Glomerular endothelial cell (primary cell): ENCODE measurements around the gene ACTR5. TPM values are rescaled to one million over a fixed set of nuclear protein-coding genes. Genes with fewer than 3 reads are reported as not detected.
A peak's percentile ranks its signal among the peaks of the same experiment; 100 is the strongest.
"Not testable (repeated sequence)": the region's sequence is repeated elsewhere in the genome, so short reads cannot be mapped to it uniquely, and the experiment has no call there.

Experiments used
- DNase-seq: peaks from one replicate; pipeline ENCODE4 v3.0.0-alpha.2; 2011; ENCODE audit warnings: low read depth, low spot score; ENCODE audit errors: extremely low read depth
- total RNA-seq: library from RNA; depleted of rRNA; stranded (reverse); fragments of >200 nt; gene quantifications from 2 replicates; pipeline ENCODE4 v1.2.3, GENCODE V29; 2015

ACTR5 gene
- total RNA-seq, 1 donor from 2014 or later = 11.0 TPM

- no peak for DNase-seq
Observed at GRCh38 chr20:38764567-38765318, 16.5 kb downstream of the ACTR5 start.

- no peak for DNase-seq
Observed at GRCh38 chr20:38766071-38766470, 17.8 kb downstream of the ACTR5 start.

DNA sequence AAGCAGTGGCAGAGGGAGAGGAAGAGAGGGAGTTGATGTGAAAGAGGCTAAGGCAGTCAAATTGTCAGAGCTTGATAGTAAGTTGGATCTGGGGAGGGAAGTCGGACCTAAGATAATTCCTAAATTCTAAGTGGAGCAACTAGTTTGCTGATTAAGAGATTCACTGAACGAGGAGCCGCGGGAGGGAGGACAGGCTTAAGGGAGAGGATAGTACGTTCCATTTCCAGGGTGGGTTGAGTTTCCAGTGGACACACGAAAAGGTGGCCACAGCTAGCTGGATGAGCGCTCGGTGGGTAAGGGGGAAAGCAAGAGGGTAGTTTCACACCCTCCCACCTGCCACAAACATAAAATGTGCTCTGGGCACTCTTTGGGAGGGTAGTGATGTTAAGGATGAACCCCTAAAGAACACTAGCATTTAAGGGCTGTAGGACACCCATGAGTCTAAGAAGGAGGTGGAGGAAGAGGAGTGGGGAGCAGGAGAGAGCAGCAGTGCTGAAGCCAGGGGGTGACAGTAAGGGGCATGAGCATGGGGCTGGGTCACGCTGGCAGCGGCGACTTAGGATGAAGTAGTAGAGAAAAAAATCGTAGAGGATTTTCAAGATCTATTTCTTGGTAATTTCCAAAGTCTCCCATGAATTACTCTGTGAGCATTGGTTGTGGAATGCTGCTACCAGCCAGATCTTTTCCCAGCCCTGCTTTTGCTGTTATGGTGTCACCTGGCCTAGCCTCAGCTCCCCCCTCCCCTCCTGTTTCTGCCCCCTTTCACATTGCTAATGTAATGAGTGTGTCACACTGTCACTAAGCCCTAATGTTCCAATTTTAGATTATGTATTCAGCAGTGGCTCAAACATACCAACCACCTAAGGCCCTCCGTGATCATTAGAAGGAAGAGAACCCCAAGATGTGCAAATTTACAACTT, 21.4 kb downstream of the ACTR5 start:
- DNase-seq = no peak

DNA sequence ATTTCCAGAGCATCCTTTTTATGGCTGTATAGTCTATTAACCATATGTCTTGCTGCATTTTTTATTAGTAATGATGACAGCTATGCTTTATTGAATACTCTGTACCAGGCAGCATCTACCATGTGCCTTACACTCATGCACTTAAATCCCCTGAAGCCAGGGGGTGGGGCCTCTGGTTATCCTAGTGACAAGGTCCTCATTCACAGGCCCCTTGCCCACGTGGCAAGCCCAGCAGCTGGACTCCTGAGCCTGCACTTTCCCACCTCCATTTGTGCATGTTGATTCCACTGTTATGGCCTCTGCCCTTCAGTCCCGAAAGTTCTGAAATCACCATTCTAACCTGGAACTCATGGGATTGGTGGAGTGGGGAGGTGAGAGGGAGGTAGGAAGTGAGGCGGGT, 22.3 kb downstream of the ACTR5 start:
- DNase-seq = no peak

DNA sequence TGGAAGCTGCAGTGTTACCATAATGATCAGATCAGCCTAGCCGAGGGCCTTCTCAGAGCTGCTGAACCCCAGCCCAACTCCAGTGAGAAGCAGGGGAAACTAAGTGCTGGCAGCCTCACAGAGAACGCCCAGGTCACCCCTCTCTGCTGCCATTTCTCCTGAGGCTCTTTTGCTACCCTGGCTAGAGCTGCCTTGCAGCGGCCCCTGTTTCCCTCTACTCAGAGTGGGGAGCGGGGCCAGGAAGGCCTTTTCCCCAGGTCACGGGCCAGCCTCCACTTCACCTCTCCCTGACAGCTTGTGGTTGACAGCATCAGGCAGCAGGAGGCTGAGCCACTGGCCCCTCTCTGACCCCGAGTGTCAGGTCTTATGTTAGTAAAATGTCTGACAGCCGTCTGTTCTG, 22.7 kb downstream of the ACTR5 start:
- no peak for DNase-seq

DNA sequence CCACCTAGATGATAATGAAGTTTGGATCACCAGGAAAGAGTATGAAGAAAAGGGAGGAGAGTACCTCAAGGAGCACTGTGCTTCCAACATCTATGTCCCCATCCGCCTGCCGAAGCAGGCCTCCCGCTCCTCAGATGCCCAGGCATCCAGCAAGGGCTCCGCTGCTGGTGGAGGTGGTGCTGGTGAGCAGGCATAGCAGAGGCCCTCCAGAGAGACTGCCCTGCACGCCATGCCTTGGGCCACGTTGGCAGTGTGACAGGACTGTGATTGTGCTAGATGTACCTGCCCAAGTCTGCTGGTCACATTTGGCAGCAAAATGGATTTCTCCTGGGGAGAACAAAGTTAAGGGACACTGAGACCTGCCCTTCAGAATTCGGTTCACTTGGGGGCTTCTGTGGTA, 23.4 kb downstream of the ACTR5 start:
- DNase-seq = no peak

- no peak for DNase-seq
Observed at GRCh38 chr20:38774167-38774566, 25.9 kb downstream of the ACTR5 start.

DNA sequence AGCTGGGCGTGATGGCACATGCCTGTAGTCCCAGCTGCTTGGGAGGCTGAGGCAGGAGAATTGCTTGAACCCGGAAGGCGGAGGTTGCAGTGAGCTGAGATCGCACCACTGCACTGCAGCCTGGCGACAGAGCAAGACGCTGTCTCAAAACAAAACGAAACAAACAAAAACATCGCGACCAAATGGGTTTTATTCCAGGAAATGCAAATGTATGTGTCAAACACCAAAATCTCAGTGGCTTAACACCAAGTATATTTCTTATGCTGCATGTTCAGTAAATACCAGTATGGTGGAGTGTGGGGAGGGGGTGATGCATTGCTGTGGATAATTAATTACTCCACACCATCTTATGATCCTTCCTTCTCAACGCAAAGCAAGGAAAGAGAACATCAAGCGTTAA, 28.1 kb downstream of the ACTR5 start:
- DNase-seq = no peak

GRCh38 chr20:38779247-38780097, 31.2 kb downstream of the ACTR5 start:
- no peak for DNase-seq

- no peak for DNase-seq
Observed at GRCh38 chr20:38782275-38782674, 34.0 kb downstream of the ACTR5 start.

GRCh38 chr20:38787870-38788269, 39.6 kb downstream of the ACTR5 start:
- no peak for DNase-seq

DNA sequence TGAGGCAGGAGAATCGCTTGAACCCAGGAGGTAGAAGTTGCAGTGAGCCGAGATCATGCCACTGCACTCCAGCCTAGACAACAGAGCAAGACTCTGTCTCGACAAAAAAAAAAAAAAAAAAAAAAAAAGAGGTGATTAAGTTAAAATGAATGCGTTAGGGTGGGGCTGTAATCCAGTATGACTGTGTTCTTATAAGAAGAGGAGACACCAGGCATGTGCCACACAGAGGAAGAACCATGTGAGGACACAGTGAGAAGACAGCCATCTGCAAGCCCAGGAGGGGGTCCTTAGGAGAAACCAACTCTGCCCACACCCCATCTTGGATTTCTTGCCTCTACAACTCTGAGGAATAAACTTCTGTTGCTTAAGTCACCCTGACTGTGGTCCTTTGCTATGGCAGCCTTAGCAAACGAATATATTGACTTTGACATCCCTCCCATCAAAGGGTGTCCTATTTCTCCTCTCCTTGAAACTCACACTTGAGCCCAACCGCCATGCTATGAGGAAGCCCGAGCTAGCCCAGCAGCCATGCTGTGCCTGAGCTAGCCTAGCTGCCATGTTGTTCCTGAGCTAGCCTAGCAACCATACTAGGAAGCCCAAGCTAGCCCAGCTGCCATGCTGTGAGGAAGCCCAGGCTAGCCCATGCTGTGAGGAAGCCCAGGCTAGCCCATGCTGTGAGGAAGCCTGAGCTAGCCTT, 41.4 kb downstream of the ACTR5 start:
- DNase-seq = no peak

DNA sequence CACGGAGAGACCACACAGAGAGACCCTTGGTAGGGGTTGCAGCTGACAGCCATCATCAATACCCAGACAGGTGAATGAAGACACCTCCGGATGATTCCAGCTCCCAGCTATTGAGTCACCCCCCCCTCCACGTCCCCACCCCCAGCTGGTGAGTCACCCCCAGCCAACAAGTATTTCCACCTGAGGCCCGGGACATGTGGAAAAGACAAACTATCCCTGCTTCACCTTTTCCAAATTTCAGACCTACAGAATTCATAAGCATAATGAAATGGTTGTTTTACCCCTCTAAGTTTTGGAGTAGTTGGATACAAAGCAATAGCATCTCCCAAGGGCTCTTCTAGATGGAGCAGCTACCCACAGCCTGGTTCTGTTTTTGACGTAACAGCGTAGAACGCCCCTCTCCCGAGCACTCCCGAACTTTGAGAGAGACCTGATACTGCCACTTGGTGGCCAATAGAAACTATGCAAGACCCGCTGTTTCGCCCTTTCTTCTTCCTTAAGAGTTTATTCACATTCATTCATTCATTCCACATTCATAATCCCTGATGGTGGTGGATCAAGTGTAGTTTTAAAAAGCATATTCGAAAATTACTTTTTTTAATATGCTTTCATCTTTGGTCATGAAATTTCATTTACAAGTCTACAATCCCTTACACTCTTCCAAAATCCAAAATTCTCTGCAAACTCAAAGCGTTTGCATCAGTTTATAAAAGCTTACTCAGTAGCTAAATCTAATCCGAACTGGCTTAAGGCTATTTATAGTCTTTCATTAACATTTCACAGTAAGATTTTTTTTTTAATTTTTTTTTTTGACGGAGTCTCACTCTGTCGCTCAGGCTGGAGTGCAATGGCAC, 42.2 kb downstream of the ACTR5 start:
- no peak for DNase-seq

- no peak for DNase-seq
Observed at GRCh38 chr20:38791291-38791690, 43.0 kb downstream of the ACTR5 start.

DNA sequence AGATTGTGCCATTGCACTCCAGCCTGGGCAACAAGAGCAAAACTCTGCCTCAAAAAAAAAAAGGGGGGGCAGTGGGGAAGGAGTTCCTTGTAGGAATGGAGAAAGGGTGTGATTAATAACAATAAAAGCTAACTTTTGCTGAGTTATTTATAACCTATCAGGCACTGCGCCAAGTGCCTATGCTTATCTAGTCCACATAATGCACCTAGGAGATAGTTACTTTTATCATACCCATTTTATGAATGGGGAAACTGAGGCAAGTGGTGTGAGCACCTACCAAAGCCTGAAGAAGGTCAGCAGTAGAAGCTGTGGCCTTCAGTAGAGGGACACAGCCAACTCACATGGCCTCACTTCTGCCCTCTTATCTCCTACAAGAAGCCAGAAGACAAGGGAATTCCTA, 43.7 kb downstream of the ACTR5 start:
- no peak for DNase-seq

DNA sequence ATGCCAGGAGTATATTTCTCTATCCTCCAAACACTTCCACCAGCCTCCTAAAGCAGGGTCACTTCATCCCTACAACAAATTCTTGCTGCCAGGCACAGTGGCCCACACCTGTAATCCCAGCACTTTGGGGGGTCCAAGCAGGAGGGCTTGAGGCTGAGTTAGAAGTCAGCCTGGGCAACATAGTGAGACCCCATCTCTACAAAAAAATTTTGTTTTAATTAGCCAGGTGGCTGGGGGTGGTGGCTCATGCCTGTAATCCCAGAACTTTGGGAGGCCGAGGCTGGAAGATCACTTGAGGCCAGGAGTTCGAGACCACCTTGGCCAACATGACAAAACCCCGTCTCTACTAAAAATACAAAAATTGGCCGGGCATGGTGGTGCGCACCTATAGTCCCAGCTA, 45.8 kb downstream of the ACTR5 start:
- not testable (repeated sequence) for DNase-seq

- no peak for DNase-seq
Observed at GRCh38 chr20:38798266-38798665, 50.0 kb downstream of the ACTR5 start.

- peak; percentile 76 for DNase-seq
Observed at GRCh38 chr20:38799203-38799602, 50.9 kb downstream of the ACTR5 start.

DNA sequence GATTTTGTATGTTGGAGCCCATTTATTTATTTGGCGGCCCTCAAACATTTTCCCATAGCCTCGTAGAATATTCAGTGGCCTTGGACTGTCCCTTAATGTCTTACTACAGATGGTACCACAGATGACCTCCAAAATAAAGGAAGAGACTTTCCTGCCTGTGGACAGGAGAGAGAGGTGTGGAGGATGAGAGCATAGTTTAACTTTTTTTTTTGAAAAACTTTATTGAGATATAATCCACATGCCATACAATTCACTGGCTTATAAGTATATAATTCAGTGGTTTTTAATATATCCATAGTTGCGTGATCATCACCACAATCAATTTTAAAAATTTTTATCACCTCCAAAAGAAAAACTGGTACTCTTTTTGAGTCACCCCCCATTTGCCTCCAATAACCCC, 52.6 kb downstream of the ACTR5 start:
- DNase-seq = no peak

DNA sequence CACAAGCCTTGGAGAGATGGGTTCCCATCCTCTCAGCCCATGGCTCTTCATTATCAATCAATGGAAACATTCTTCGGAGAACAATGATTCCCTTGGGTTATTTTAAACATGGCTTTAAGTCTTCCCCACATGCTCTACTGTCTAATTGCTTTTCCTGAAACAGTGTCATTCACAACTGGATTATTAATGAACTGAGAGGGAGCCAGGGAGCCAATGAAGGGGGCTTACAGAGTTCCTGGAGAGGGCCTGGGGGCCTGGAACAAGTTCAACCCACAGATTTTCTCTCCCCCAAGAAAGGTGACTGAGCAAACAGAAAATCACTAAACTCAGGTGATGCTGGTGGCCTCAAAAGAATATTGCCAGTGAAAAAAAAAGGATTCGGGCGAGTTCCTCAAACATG, 56.0 kb downstream of the ACTR5 start:
- DNase-seq = no peak
